DND-41 (cell line): ENCODE data around the gene SHMT2.
"Not testable (repeated sequence)": the region's sequence is repeated elsewhere in the genome, so short reads cannot be mapped to it uniquely, and the experiment has no call there.

ENCODE experiments used
- ATAC-seq: fragments of 200-7000 bp; cut with Tn5 transposase; 3 replicates; pipeline ENCODE4 v1.9.1; 2021; ENCODE audit warnings: low read depth; ENCODE audit not compliant: insufficient read depth
- DNase-seq: peaks from one replicate; pipeline ENCODE4 v3.0.0-alpha.2; 2020
- H2AFZ ChIP-seq: 2 replicates; pipeline ENCODE4 v1.6.0; 2012; ENCODE audit warnings: low read depth, low read length
- H3K27ac ChIP-seq: 2 replicates; pipeline ENCODE4 v1.5.1; 2012; ENCODE audit warnings: low read length, inconsistent platforms
- H3K27me3 ChIP-seq: fragments of 200-600 bp; sonication (generic); 2 replicates; pipeline ENCODE4 v1.6.0; 2012; ENCODE audit warnings: low read length, mild to moderate bottlenecking, inconsistent platforms; ENCODE audit not compliant: insufficient read depth, poor library complexity
- H3K36me3 ChIP-seq: 2 replicates; pipeline ENCODE4 v1.5.1; 2012; ENCODE audit warnings: low read length, inconsistent platforms; ENCODE audit not compliant: insufficient read depth
- H3K4me1 ChIP-seq: 2 replicates; pipeline ENCODE4 v1.5.1; 2012; ENCODE audit warnings: mild to moderate bottlenecking, low read length; ENCODE audit not compliant: insufficient read depth
- H3K4me2 ChIP-seq: 2 replicates; pipeline ENCODE4 v1.6.0; 2012; ENCODE audit warnings: mild to moderate bottlenecking, moderate library complexity, low read length, inconsistent platforms; ENCODE audit not compliant: insufficient read depth
- H3K4me3 ChIP-seq, 2 experiments: fragments of 200-600 bp in 1 of 2; shearing (Covaris generic) in 1 of 2; 2 replicates each; pipeline ENCODE4 v1.5.1; 2012 to 2016; ENCODE audit warnings: inconsistent platforms in 2 of 2, low read length in 2 of 2, mild to moderate bottlenecking in 2 of 2, low read depth in 1 of 2, moderate library complexity in 1 of 2
- H3K79me2 ChIP-seq: 2 replicates; pipeline ENCODE4 v1.6.0; 2012; ENCODE audit warnings: low read length, inconsistent platforms; ENCODE audit not compliant: insufficient read depth
- H3K9ac ChIP-seq: 2 replicates; pipeline ENCODE4 v1.6.0; 2012; ENCODE audit warnings: low read depth, mild to moderate bottlenecking, inconsistent platforms, low read length, moderate library complexity
- H3K9me3 ChIP-seq: 2 replicates; pipeline ENCODE4 v1.5.1; 2012; ENCODE audit warnings: low read length, moderate library complexity, mild to moderate bottlenecking, inconsistent platforms; ENCODE audit not compliant: insufficient read depth, severe bottlenecking
- H4K20me1 ChIP-seq: 2 replicates; pipeline ENCODE4 v1.6.0; 2012; ENCODE audit warnings: low read length; ENCODE audit not compliant: insufficient read depth
- CTCF ChIP-seq: IDR thresholded peaks from 2 replicates; pipeline ENCODE4 v1.5.1; 2012; ENCODE audit warnings: borderline replicate concordance, low read length, moderate library complexity, mild to moderate bottlenecking; ENCODE audit not compliant: poor library complexity, severe bottlenecking; ENCODE audit errors: extremely low read depth
- EZH2 ChIP-seq: IDR thresholded peaks from 3 replicates; pipeline ENCODE4 v1.6.1; 2012; ENCODE audit warnings: borderline replicate concordance, low read depth, mild to moderate bottlenecking, moderate library complexity, low read length, inconsistent platforms; ENCODE audit not compliant: severe bottlenecking

The SHMT2 gene

GRCh38 chr12:57272337-57273151 is 43.0 kb downstream of the SHMT2 start:
- Histone ChIP-seq H3K36me3 (peaks cover 67% of the 10 kb centered on the region), H4K20me1 (no peaks in the 10 kb centered on the region), H3K9ac (no peak overlapping the region), H3K4me3 (no peak overlapping the region), H3K9me3 (no peaks in the 10 kb centered on the region), H3K27ac (no peak overlapping the region), H3K4me2 (no peak overlapping the region), H3K4me1 (no peaks in the 10 kb centered on the region), H3K27me3 (no peaks in the 10 kb centered on the region), H3K79me2 (no peaks in the 10 kb centered on the region), H2AFZ (no peak overlapping the region)
- DNase-seq = no peak
- no peak for ATAC-seq
- TF ChIP-seq EZH2 (no peak), CTCF (no peak)

- Histone ChIP-seq H3K27me3 (no peaks in the 10 kb centered on the region), H3K9me3 (no peaks in the 10 kb centered on the region), H3K79me2 (no peaks in the 10 kb centered on the region), H3K4me3 (no peak overlapping the region), H3K27ac (no peak overlapping the region), H3K9ac (no peak overlapping the region), H3K36me3 (peaks cover 69% of the 10 kb centered on the region), H3K4me1 (no peaks in the 10 kb centered on the region), H2AFZ (no peak overlapping the region), H4K20me1 (no peaks in the 10 kb centered on the region), H3K4me2 (no peak overlapping the region)
- no peak for ATAC-seq
- DNase-seq = no peak
- no peak for TF ChIP-seq CTCF
- no peak for TF ChIP-seq EZH2
Measured at GRCh38 chr12:57273516-57273915, 44.0 kb downstream of the SHMT2 start.

DNA sequence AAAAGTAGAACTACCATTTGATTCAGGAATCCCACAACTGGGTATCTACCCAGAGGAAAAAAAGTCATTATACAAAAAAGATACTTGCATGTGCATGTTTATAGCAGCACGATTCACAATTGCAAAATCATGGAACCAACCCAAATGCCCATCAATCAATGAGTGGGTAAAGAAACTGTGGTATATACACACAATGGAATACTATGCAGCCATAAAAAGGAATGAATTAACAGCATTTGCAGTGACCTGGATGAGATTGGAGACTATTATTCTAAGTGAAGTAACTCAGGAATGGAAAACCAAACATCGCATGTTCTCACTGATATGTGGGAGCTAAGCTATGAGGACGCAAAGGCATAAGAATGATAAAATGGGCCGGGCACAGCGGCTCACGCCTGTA is 46.7 kb downstream of the SHMT2 start:
- H3K9ac ChIP-seq, ATAC-seq, H3K27ac ChIP-seq: not testable (repeated sequence)

GRCh38 chr12:57276935-57277563 is 47.5 kb downstream of the SHMT2 start:
- Histone ChIP-seq H3K4me1 (peaks cover 22% of the 10 kb centered on the region), H2AFZ (no peak overlapping the region), H3K9ac (no peak overlapping the region), H3K9me3 (no peaks in the 10 kb centered on the region), H3K27ac (no peak overlapping the region), H3K27me3 (no peaks in the 10 kb centered on the region), H3K36me3 (peaks cover 66% of the 10 kb centered on the region), H3K4me2 (no peak overlapping the region), H3K79me2 (no peaks in the 10 kb centered on the region), H3K4me3 (no peak overlapping the region), H4K20me1 (no peaks in the 10 kb centered on the region)
- ATAC-seq (no peak), DNase-seq (peak; percentile 37)
- peak; percentile 57 for TF ChIP-seq CTCF
- no peak for TF ChIP-seq EZH2

More for the DNA sequence above, 46.7 kb downstream of the SHMT2 start:
- not testable (repeated sequence) for DNase-seq, H3K4me3 ChIP-seq, H3K9me3 ChIP-seq, H3K79me2 ChIP-seq, H4K20me1 ChIP-seq, H2AFZ ChIP-seq, H3K27me3 ChIP-seq, H3K4me2 ChIP-seq
- H3K4me1 ChIP-seq = peaks cover 17% of the 10 kb centered on the region
- H3K36me3 ChIP-seq = peaks cover 67% of the 10 kb centered on the region
